PC-9 (cell line): Measurements from ENCODE around the gene QRFP. TPM values are rescaled to one million over a fixed set of nuclear protein-coding genes. Genes with fewer than 3 reads are reported as not detected.

Experiments used
- BruUV-seq: library from RNA; stranded (reverse); fragments of 400-500 nt; replicated peaks from 2 replicates; lab custom pipeline; 2021; lab: Mats Ljungman, UMichigan
- CTCF ChIA-PET: fragments of 300-600 bp; sonication (Branson Sonifier 250); formaldehyde crosslinking; loops from one replicate; lab custom pipeline; 2022; ENCODE audit warnings: antibody characterized with exemption; lab: Charles Lee
- POLR2A ChIA-PET: fragments of 300-600 bp; sonication (Branson Sonifier 250); formaldehyde crosslinking; loops from one replicate; lab custom pipeline; 2022; ENCODE audit warnings: antibody characterized with exemption; ENCODE audit not compliant: unreplicated experiment; lab: Charles Lee
- DNase-seq, 2 experiments: peaks; one replicate each; pipeline versions ENCODE4 v3.0.0 to v3.0.0-alpha.2; 2015 to 2022; ENCODE audit warnings: mixed read lengths in 1 of 2
- H2AFZ ChIP-seq: fragments of 200-600 bp; sonication (generic); 2 replicates; pipeline ENCODE4 v1.8.1; 2017; ENCODE audit warnings: antibody characterized with exemption
- H3F3A ChIP-seq: fragments of 200-600 bp; sonication (generic); 2 replicates; pipeline ENCODE4 v1.8.1; 2017; ENCODE audit warnings: antibody characterized with exemption, mild to moderate bottlenecking, low read depth; ENCODE audit not compliant: insufficient read depth
- H3K27ac ChIP-seq: fragments of 200-600 bp; sonication (generic); 2 replicates; pipeline ENCODE4 v1.6.1; 2016; ENCODE audit warnings: mixed run types
- H3K27me3 ChIP-seq: fragments of 200-600 bp; sonication (generic); 2 replicates; pipeline ENCODE4 v1.6.1; 2016; ENCODE audit warnings: low read depth, mixed run types; ENCODE audit not compliant: insufficient read depth
- H3K36me3 ChIP-seq: fragments of 200-600 bp; sonication (generic); 2 replicates; pipeline ENCODE4 v1.6.1; 2016; ENCODE audit warnings: low read depth, mixed run types
- H3K4me1 ChIP-seq: fragments of 200-600 bp; sonication (generic); replicated peaks from 2 replicates; pipeline ENCODE4 v1.6.1; 2016; ENCODE audit warnings: mixed run types; ENCODE audit not compliant: insufficient read depth
- H3K4me2 ChIP-seq: fragments of 200-600 bp; sonication (generic); 2 replicates; pipeline ENCODE4 v1.6.1; 2017; ENCODE audit warnings: mixed run types
- H3K4me3 ChIP-seq: fragments of 200-600 bp; sonication (generic); 2 replicates; pipeline ENCODE4 v1.6.1; 2016; ENCODE audit warnings: mixed run types
- H3K79me2 ChIP-seq: fragments of 200-600 bp; sonication (generic); 2 replicates; pipeline ENCODE4 v1.6.1; 2017; ENCODE audit warnings: low read depth, mixed run types
- H3K9me2 ChIP-seq: fragments of 200-600 bp; sonication (generic); 2 replicates; pipeline ENCODE4 v1.8.1; 2017; ENCODE audit warnings: mild to moderate bottlenecking; ENCODE audit not compliant: insufficient read depth
- H3K9me3 ChIP-seq: fragments of 200-600 bp; sonication (generic); 2 replicates; pipeline ENCODE4 v1.8.1; 2016; ENCODE audit warnings: low read depth; ENCODE audit not compliant: insufficient read depth
- H4K20me1 ChIP-seq: fragments of 200-600 bp; sonication (generic); 2 replicates; pipeline ENCODE4 v1.8.1; 2017; ENCODE audit not compliant: insufficient read depth
- EZH2 ChIP-seq: fragments of 200-600 bp; sonication (generic); IDR thresholded peaks from 2 replicates; pipeline ENCODE4 v1.8.0; 2017; ENCODE audit warnings: antibody characterized with exemption, low read depth
- intact Hi-C: fragments of 100-400 bp; cut with micrococcal nuclease; formaldehyde crosslinking; loops from one replicate; pipeline ENCODE4 v1.10.0; 2022; ENCODE audit not compliant: unreplicated experiment
- total RNA-seq: library from RNA; stranded (reverse); gene quantifications from 2 replicates; pipeline ENCODE4 v1.2.3, GENCODE V29; 2021
- TF ChIP-seq, protein P1 (sequence below): fragments of 200-600 bp; sonication (generic); conservative IDR thresholded peaks from 2 replicates; pipeline ENCODE4 v1.6.1; 2017; ENCODE audit warnings: mixed run types, antibody characterized with exemption, mild to moderate bottlenecking, moderate library complexity

QRFP gene
- total RNA-seq, 1 experiment from 2014 or later, result not detected

DNA sequence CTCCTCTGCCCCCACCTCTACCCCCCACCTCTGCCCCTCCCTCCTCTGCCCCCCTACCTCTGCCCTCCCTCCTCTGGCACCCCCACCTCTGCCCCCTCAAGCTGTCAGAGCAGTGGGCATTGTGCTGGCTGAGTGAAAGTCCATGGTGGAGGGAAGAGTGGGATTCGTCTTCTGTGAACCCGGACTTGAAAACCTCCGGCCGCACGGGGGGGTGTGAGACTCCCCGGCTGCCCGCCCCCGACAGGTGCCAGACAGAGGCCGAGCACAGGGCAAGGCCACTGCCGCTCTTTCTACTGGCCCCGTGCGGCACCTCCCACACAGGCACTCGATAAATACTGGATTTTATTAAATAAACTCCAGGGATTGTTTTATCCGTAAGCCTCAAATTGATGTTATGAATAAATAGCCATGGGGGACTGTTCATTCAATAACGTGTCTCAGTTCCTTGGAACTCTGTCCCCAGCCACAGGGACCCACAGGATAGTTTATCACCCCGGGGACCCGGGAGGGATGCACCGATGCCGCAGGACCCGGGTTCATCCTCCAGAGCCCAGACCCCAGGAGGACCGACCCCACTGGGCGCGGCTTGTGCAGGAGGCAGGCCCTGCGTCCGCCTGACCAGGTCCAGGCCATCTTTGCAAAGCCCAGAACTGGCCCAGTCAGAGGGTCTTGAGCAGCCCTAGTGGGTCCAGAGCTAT lies 2.6 kb upstream of the QRFP start:
- H3F3A ChIP-seq, result no peaks in the 10 kb centered on the region
- H3K4me2 ChIP-seq, result no peak overlapping the region
- H3K36me3 ChIP-seq, result no peaks in the 10 kb centered on the region
- no peak overlapping the region for H2AFZ ChIP-seq
- no peaks in the 10 kb centered on the region for H3K9me3 ChIP-seq
- intact Hi-C loops, result loop anchor here (5.0 kb wide), 1 partner anchor 38 kb away; the partner anchor contains the start of gene FIBCD1
- no TSS peak for BruUV-seq
- ChIA-PET CTCF (interaction anchor here (0.6 kb wide), 1 partner anchor 9 kb away, joined by 6 read pairs; no protein-coding TSS in a partner anchor), POLR2A (no interaction called here)
- no peaks in the 10 kb centered on the region for H4K20me1 ChIP-seq
- peaks cover 28% of the 10 kb centered on the region for H3K27me3 ChIP-seq
- H3K4me3 ChIP-seq, result no peak overlapping the region
- no peaks in the 10 kb centered on the region for H3K4me1 ChIP-seq
- DNase-seq, result no peak
- no peaks in the 10 kb centered on the region for H3K9me2 ChIP-seq
- H3K27ac ChIP-seq, result no peak overlapping the region
- TF ChIP-seq, protein P1, sequence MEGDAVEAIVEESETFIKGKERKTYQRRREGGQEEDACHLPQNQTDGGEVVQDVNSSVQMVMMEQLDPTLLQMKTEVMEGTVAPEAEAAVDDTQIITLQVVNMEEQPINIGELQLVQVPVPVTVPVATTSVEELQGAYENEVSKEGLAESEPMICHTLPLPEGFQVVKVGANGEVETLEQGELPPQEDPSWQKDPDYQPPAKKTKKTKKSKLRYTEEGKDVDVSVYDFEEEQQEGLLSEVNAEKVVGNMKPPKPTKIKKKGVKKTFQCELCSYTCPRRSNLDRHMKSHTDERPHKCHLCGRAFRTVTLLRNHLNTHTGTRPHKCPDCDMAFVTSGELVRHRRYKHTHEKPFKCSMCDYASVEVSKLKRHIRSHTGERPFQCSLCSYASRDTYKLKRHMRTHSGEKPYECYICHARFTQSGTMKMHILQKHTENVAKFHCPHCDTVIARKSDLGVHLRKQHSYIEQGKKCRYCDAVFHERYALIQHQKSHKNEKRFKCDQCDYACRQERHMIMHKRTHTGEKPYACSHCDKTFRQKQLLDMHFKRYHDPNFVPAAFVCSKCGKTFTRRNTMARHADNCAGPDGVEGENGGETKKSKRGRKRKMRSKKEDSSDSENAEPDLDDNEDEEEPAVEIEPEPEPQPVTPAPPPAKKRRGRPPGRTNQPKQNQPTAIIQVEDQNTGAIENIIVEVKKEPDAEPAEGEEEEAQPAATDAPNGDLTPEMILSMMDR, result no peak
- TF ChIP-seq EZH2, result no peak
- H3K79me2 ChIP-seq, result no peaks in the 10 kb centered on the region

DNA sequence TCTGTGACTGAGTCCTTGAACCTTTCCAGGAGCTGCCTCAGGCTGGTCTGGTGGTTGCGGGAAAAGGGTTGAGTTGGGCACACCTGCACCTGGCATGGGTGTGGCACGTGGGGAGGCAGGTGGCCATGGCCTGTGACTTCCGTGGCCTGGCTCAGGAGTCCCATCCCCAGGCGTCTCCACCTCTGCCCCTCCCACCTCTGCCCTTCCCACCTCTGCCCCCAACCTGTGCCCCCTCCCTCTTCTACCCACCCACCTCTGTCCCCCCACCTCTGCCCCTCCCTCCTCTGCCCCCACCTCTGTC lies 1.9 kb upstream of the QRFP start:
- intact Hi-C loops, result loop anchor here (5.0 kb wide), 1 partner anchor 39 kb away; the partner anchor contains the start of gene FIBCD1
- TF ChIP-seq, protein P1, result no peak
- TF ChIP-seq EZH2, result no peak
- no TSS peak for BruUV-seq
- Histone ChIP-seq H3K9me3 (no peaks in the 10 kb centered on the region), H3F3A (no peaks in the 10 kb centered on the region), H3K27me3 (peaks cover 28% of the 10 kb centered on the region), H3K9me2 (no peaks in the 10 kb centered on the region), H3K79me2 (no peaks in the 10 kb centered on the region), H3K27ac (no peak overlapping the region), H3K4me2 (no peak overlapping the region), H2AFZ (no peak overlapping the region), H3K4me3 (no peak overlapping the region), H4K20me1 (no peaks in the 10 kb centered on the region), H3K4me1 (no peaks in the 10 kb centered on the region), H3K36me3 (no peaks in the 10 kb centered on the region)
- POLR2A ChIA-PET, result no interaction called here
- peak in 1 of 2 experiments; percentile 33 for DNase-seq
- CTCF ChIA-PET, result no interaction called here

DNA sequence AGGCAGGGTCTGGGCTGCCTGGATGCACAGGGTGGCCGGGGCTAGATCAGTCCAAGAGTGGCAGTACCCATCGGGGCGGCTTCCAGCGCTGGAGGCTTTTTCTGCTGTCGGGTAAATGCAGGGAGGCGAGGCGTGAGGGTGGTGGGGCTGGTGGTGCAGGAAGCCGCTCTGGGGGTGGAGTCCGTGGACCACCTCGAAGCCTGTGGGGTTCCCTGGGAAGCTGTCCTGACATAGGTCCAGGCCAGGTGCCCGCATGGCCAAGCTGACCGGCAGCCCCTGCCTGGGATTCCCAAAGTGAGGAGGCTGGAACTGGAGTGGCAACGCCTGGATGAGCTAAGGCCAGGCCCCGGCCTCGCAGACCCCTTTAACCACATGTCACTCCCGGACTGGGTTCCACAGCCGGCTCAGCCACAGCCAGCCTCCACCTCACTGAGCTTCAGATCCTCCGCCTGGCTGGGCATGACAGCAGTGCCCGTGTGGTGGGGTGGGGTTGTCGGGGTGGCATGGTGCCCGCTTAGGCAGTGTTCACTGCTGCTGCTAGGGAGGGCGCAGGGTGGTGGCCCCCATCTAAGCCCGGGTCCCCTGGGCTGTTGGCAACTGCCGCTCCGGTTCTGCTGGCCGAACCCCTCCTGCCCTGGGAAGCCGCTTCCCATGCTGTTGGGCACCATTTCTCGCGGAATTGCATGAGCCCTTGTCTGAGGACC lies 1.4 kb upstream of the QRFP start:
- Histone ChIP-seq H3F3A (no peaks in the 10 kb centered on the region), H3K36me3 (no peaks in the 10 kb centered on the region), H4K20me1 (no peaks in the 10 kb centered on the region), H3K27ac (no peak overlapping the region), H3K9me3 (no peaks in the 10 kb centered on the region), H3K79me2 (no peaks in the 10 kb centered on the region), H3K27me3 (peaks cover 28% of the 10 kb centered on the region), H3K4me2 (no peak overlapping the region), H3K4me3 (no peak overlapping the region), H2AFZ (no peak overlapping the region), H3K4me1 (no peaks in the 10 kb centered on the region), H3K9me2 (no peaks in the 10 kb centered on the region)
- POLR2A ChIA-PET, result no interaction called here
- no peak for DNase-seq
- no TSS peak for BruUV-seq
- no peak for TF ChIP-seq EZH2
- TF ChIP-seq, protein P1, result no peak
- intact Hi-C loops, result loop anchor here (5.0 kb wide), 1 partner anchor 39 kb away; the partner anchor contains the start of gene FIBCD1
- CTCF ChIA-PET, result interaction anchor here (0.6 kb wide), 1 partner anchor 83 kb away, joined by 3 read pairs; no protein-coding TSS in a partner anchor
